GM23338 (cell line): ENCODE measurements around the gene MTHFD2. TPM values are rescaled to one million over a fixed set of nuclear protein-coding genes. Genes with fewer than 3 reads are reported as not detected.
"Not testable (repeated sequence)": the region's sequence is repeated elsewhere in the genome, so short reads cannot be mapped to it uniquely, and the experiment has no call there.

Source experiments
- ATAC-seq: fragments of 200-7000 bp; cut with Tn5 transposase; 3 replicates; pipeline ENCODE4 v1.9.1; 2020
- DNase-seq: peaks from one replicate; pipeline ENCODE4 v3.0.0-alpha.2; 2015; ENCODE audit warnings: low spot score
- H2AFZ ChIP-seq: fragments of 200-600 bp; sonication (generic); 2 replicates; pipeline ENCODE4 v1.8.0; 2016; ENCODE audit warnings: antibody characterized with exemption, mild to moderate bottlenecking, moderate library complexity
- H3F3A ChIP-seq: fragments of 200-600 bp; sonication (generic); replicated peaks from 2 replicates; pipeline ENCODE4 v1.8.0; 2017; ENCODE audit warnings: antibody characterized with exemption, mixed run types, low read depth
- H3K27ac ChIP-seq: fragments of 200-600 bp; sonication (generic); 2 replicates; pipeline ENCODE4 v1.6.1; 2016; ENCODE audit warnings: low read depth
- H3K27me3 ChIP-seq: fragments of 200-600 bp; sonication (generic); 2 replicates; pipeline ENCODE4 v1.8.0; 2016; ENCODE audit warnings: mild to moderate bottlenecking, mixed run types, moderate library complexity; ENCODE audit not compliant: insufficient read depth
- H3K36me3 ChIP-seq: fragments of 200-600 bp; sonication (generic); 2 replicates; pipeline ENCODE4 v1.8.0; 2016; ENCODE audit warnings: mild to moderate bottlenecking; ENCODE audit not compliant: insufficient read depth
- H3K4me1 ChIP-seq: fragments of 200-600 bp; sonication (generic); 2 replicates; pipeline ENCODE4 v1.8.0; 2016; ENCODE audit warnings: mild to moderate bottlenecking, moderate library complexity; ENCODE audit not compliant: insufficient read depth
- H3K4me2 ChIP-seq: fragments of 200-600 bp; sonication (generic); 2 replicates; pipeline ENCODE4 v1.7.1; 2017; ENCODE audit warnings: mixed run types
- H3K4me3 ChIP-seq: fragments of 200-600 bp; sonication (generic); 2 replicates; pipeline ENCODE4 v1.6.1; 2016; ENCODE audit warnings: mixed run types
- H3K79me2 ChIP-seq: fragments of 200-600 bp; sonication (generic); replicated peaks from 2 replicates; pipeline ENCODE4 v1.8.0; 2017; ENCODE audit warnings: mild to moderate bottlenecking; ENCODE audit not compliant: insufficient read depth
- H3K9me2 ChIP-seq: fragments of 200-600 bp; sonication (generic); 2 replicates; pipeline ENCODE4 v1.8.0; 2017; ENCODE audit not compliant: insufficient read depth
- H4K20me1 ChIP-seq: fragments of 200-600 bp; sonication (generic); replicated peaks from 2 replicates; pipeline ENCODE4 v1.8.0; 2017; ENCODE audit warnings: mild to moderate bottlenecking; ENCODE audit not compliant: insufficient read depth
- H3K27ac Mint-ChIP-seq: 2 replicates; pipeline ENCODE4 v1.8.0; 2020; ENCODE audit warnings: inconsistent platforms, mild to moderate bottlenecking, moderate library complexity, mixed read lengths
- H3K27me3 Mint-ChIP-seq: 3 replicates; pipeline ENCODE4 v1.8.0; 2022; ENCODE audit warnings: low read depth, mild to moderate bottlenecking, moderate library complexity, mixed read lengths, inconsistent platforms; ENCODE audit not compliant: insufficient read depth, poor library complexity
- H3K36me3 Mint-ChIP-seq: 3 replicates; pipeline ENCODE4 v1.8.0; 2021; ENCODE audit warnings: low read depth, mild to moderate bottlenecking, inconsistent platforms, moderate library complexity, mixed read lengths
- H3K4me1 Mint-ChIP-seq: 3 replicates; pipeline ENCODE4 v1.8.0; 2020; ENCODE audit warnings: mild to moderate bottlenecking, inconsistent platforms, mixed read lengths
- H3K4me3 Mint-ChIP-seq: 3 replicates; pipeline ENCODE4 v1.8.0; 2021; ENCODE audit warnings: moderate library complexity, mild to moderate bottlenecking, inconsistent platforms, mixed read lengths
- H3K9me3 Mint-ChIP-seq: 3 replicates; pipeline ENCODE4 v1.8.0; 2020; ENCODE audit warnings: moderate library complexity, mild to moderate bottlenecking, inconsistent platforms, mixed read lengths
- CREB1 ChIP-seq: fragments of 250-450 bp; sonication (Bioruptor Pico); IDR thresholded peaks from 2 replicates; pipeline ENCODE4 v1.5.0; 2020; ENCODE audit warnings: low read depth, mild to moderate bottlenecking, moderate library complexity
- EZH2 ChIP-seq: fragments of 200-600 bp; sonication (generic); IDR thresholded peaks from one replicate; pipeline ENCODE4 v1.8.0; 2017; ENCODE audit warnings: antibody characterized with exemption, mild to moderate bottlenecking, low read depth; ENCODE audit not compliant: unreplicated experiment
- STAT1 ChIP-seq: IDR thresholded peaks from one replicate; pipeline ENCODE4 v1.6.1; 2016; ENCODE audit warnings: antibody characterized with exemption; ENCODE audit not compliant: unreplicated experiment
- polyA plus RNA-seq: library from polyadenylated mRNA; unstranded; fragments of >200 nt; fragmentation: Nextera tagmentation; extraction: Ambion mirVana; gene quantifications from 2 replicates; pipeline ENCODE4 v1.2.1, GENCODE V29; 2016
- total RNA-seq: library from RNA; depleted of rRNA; stranded (reverse); fragments of >200 nt; shearing (Covaris generic); gene quantifications from 2 replicates; pipeline ENCODE4 v1.2.3, GENCODE V29; 2014
- TF ChIP-seq, protein P1 (sequence below): fragments of 250-450 bp; sonication (Bioruptor Pico); IDR thresholded peaks from 2 replicates; pipeline ENCODE4 v1.5.0; 2020; ENCODE audit warnings: mild to moderate bottlenecking, moderate library complexity
- TF ChIP-seq, protein P2 (sequence below), 2 experiments: fragments of 200-600 bp in 1 of 2; sonication (generic) in 1 of 2; conservative IDR thresholded peaks; 2 replicates each; pipeline versions ENCODE4 v1.5.1 to v1.6.1; 2016 to 2017; ENCODE audit warnings: antibody characterized with exemption in 2 of 2, low read depth in 2 of 2, mild to moderate bottlenecking in 2 of 2, moderate library complexity in 1 of 2

The MTHFD2 gene
- total and polyA plus RNA-seq, 2 experiments from 2014 or later = 279 to 281 TPM

DNA sequence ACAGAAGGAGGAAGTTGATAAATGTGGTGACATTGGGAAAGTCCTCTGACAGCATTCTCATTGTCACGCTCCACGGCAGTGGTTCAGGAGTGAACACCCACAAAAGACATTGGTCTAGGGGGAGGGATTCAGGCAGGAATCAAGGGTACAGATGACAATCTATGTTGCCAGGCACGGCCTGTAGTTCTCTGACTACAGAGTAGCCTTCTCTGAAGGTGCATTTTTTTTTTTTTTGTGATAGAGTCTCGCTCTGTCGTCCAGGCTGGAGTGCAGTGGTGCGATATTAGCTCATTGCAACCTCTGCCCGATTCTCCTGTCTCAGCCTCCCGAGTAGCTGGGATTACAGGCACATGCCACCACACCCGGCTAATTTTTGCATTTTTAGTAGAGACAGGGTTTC lies 12.4 kb upstream of the MTHFD2 start (continued):
- TF ChIP-seq, protein P1, sequence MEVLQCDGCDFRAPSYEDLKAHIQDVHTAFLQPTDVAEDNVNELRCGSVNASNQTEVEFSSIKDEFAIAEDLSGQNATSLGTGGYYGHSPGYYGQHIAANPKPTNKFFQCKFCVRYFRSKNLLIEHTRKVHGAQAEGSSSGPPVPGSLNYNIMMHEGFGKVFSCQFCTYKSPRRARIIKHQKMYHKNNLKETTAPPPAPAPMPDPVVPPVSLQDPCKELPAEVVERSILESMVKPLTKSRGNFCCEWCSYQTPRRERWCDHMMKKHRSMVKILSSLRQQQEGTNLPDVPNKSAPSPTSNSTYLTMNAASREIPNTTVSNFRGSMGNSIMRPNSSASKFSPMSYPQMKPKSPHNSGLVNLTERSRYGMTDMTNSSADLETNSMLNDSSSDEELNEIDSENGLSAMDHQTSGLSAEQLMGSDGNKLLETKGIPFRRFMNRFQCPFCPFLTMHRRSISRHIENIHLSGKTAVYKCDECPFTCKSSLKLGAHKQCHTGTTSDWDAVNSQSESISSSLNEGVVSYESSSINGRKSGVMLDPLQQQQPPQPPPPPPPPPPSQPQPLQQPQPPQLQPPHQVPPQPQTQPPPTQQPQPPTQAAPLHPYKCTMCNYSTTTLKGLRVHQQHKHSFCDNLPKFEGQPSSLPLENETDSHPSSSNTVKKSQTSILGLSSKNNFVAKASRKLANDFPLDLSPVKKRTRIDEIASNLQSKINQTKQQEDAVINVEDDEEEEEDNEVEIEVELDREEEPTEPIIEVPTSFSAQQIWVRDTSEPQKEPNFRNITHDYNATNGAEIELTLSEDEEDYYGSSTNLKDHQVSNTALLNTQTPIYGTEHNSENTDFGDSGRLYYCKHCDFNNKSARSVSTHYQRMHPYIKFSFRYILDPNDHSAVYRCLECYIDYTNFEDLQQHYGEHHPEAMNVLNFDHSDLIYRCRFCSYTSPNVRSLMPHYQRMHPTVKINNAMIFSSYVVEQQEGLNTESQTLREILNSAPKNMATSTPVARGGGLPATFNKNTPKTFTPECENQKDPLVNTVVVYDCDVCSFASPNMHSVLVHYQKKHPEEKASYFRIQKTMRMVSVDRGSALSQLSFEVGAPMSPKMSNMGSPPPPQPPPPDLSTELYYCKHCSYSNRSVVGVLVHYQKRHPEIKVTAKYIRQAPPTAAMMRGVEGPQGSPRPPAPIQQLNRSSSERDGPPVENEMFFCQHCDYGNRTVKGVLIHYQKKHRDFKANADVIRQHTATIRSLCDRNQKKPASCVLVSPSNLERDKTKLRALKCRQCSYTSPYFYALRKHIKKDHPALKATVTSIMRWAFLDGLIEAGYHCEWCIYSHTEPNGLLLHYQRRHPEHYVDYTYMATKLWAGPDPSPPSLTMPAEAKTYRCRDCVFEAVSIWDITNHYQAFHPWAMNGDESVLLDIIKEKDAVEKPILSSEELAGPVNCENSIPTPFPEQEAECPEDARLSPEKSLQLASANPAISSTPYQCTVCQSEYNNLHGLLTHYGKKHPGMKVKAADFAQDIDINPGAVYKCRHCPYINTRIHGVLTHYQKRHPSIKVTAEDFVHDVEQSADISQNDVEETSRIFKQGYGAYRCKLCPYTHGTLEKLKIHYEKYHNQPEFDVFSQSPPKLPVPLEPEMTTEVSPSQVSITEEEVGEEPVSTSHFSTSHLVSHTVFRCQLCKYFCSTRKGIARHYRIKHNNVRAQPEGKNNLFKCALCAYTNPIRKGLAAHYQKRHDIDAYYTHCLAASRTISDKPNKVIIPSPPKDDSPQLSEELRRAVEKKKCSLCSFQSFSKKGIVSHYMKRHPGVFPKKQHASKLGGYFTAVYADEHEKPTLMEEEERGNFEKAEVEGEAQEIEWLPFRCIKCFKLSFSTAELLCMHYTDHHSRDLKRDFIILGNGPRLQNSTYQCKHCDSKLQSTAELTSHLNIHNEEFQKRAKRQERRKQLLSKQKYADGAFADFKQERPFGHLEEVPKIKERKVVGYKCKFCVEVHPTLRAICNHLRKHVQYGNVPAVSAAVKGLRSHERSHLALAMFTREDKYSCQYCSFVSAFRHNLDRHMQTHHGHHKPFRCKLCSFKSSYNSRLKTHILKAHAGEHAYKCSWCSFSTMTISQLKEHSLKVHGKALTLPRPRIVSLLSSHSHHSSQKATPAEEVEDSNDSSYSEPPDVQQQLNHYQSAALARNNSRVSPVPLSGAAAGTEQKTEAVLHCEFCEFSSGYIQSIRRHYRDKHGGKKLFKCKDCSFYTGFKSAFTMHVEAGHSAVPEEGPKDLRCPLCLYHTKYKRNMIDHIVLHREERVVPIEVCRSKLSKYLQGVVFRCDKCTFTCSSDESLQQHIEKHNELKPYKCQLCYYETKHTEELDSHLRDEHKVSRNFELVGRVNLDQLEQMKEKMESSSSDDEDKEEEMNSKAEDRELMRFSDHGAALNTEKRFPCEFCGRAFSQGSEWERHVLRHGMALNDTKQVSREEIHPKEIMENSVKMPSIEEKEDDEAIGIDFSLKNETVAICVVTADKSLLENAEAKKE (CRISPR knock-in tag) = no peak
- TF ChIP-seq, protein P2, sequence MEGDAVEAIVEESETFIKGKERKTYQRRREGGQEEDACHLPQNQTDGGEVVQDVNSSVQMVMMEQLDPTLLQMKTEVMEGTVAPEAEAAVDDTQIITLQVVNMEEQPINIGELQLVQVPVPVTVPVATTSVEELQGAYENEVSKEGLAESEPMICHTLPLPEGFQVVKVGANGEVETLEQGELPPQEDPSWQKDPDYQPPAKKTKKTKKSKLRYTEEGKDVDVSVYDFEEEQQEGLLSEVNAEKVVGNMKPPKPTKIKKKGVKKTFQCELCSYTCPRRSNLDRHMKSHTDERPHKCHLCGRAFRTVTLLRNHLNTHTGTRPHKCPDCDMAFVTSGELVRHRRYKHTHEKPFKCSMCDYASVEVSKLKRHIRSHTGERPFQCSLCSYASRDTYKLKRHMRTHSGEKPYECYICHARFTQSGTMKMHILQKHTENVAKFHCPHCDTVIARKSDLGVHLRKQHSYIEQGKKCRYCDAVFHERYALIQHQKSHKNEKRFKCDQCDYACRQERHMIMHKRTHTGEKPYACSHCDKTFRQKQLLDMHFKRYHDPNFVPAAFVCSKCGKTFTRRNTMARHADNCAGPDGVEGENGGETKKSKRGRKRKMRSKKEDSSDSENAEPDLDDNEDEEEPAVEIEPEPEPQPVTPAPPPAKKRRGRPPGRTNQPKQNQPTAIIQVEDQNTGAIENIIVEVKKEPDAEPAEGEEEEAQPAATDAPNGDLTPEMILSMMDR (conservative IDR thresholded peaks at IDR 0.05; ENCODE audit: low read depth in 2 of 2) = no peak
- TF ChIP-seq EZH2 (no peak), STAT1 (no peak), CREB1 (CRISPR knock-in tag) (no peak)

DNA sequence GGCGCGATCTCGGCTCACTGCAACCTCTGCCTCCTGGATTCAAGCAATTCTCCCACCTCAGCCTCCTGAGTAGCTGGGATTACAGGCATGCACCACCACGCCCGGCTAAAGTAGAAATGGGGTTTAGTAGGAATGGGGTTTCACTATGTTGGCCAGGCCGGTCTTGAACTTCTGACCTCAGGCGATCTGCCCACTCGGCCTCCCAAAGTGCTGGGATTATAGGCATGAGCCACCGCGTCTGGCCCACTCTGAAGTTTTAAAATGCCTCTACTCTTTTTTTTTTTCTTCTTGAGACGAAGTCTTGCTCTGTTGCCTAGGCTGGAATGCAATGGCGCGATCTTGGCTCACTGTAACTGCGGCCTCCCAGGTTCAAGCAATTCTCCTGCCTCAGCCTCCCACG lies 11.7 kb upstream of the MTHFD2 start:
- not testable (repeated sequence) for H3K9me2 ChIP-seq, ATAC-seq, H3K36me3 ChIP-seq, H3K27me3 ChIP-seq, DNase-seq, H3K27me3 Mint-ChIP-seq, H4K20me1 ChIP-seq, H3K4me3 Mint-ChIP-seq, H3K4me2 ChIP-seq, H3K27ac Mint-ChIP-seq, H3K4me3 ChIP-seq, H3K79me2 ChIP-seq, H2AFZ ChIP-seq, H3K27ac ChIP-seq, H3K36me3 Mint-ChIP-seq, H3K9me3 Mint-ChIP-seq
- peaks cover 13% of the 10 kb centered on the region for H3K4me1 Mint-ChIP-seq
- H3F3A ChIP-seq = peaks cover 11% of the 10 kb centered on the region; the same call in 1 of the 2 replicates
- peaks cover 20% of the 10 kb centered on the region for H3K4me1 ChIP-seq
